ENCODE data around the gene ACAA2.

Gene ACAA2

DNA sequence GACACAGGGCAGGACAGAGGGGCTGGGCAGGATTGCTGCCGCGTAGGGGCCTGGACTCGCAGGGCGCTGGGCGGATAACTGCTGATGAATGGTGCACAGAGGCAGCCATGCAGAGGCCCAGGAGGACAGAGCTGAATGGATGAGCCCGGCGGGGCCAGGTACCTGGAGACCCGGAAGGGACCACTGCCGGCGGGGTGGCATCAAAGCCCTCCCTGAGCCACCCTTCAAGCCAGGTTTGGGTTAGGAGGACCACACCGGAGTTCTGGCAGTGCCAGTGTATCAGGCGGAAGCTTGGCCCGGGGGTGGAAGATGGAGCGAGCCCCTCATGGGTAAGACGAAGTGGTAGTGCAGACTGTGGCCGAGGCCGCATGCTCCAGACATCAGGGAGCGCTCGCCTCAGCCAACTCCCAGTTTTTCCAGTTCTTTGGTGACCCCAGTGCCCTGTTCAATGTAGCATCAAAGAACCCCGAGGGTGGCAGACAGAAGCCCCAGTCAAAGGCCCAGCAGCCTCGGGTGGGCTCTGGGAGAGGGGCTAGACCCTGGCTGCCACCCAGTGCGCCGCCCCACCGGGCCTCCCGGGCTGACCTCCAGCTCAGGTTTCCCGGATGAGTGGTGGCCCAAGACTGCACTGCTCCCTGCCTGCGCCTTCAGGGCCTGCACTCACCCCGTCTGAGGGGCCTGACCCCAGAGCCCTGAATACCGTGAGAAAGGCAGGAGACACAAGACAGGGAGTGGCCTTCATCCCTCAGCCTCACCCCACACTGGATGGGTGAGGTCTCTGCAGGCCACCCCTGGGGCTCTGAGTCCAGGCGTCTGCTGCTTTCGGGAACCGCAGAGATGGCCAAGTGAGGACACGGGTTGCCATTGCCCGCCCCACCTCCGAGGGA is 50.9 kb downstream of the ACAA2 start:
- DNase-seq: no peak

- no peak for DNase-seq
These were observed 51.6 kb downstream of the ACAA2 start for GRCh38 chr18:49761771-49762170.

- no peak for DNase-seq
These were observed 55.1 kb downstream of the ACAA2 start for GRCh38 chr18:49758263-49758610.

- DNase-seq: no peak
These were observed 55.6 kb downstream of the ACAA2 start for GRCh38 chr18:49757513-49758262.

DNA sequence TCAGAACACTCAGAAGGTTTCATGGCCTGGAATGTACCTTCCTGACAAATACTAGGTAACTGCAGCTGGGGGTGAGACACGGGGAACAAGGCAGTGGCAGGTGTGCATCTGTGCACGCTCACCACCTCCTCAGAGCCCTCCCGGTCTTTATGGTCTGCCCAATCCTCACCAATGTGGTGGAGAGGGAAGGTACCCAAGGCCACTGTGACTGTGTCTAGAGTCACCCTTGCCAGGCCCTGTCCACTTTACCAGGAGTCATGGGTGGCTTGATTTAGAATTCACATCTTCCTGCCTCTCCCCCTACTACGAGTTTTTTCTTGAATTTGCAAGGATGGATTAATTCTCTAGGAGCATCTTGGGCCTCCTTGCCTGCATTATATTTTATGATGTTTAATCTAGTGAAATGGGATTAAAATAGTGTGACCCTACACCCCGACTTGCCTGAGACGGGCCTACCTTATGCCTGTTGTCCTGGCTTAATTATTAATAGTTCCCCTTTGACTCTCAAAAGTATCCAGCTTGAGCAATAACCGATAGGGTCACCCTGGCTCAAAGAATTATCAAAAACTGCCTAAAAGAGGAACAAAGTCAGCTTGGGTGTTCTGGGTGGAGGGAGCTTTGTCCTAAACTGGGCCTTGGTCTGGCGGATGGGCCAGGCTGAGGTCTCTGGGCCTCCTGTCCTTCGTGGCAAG is 56.5 kb downstream of the ACAA2 start:
- DNase-seq: no peak

DNA sequence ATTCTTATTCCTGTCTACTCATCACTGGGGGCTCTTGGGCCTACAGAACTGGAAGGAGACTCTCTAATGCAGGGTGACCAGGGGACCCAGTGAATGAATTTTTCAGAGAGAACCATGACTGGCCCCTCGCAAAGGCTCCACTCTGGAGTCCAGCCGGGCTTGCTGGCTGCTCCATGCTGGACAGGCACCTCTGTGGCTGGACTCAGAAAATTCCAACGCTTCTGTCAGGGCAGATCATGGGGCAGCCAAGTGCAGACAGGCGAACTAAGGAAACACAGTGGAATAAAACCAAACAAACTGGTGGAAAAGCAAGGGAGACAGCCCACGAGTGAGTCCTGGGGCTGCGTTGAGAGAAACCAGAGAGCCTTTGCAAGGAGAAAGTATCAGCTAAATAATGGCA is 57.2 kb downstream of the ACAA2 start:
- DNase-seq: no peak

DNA sequence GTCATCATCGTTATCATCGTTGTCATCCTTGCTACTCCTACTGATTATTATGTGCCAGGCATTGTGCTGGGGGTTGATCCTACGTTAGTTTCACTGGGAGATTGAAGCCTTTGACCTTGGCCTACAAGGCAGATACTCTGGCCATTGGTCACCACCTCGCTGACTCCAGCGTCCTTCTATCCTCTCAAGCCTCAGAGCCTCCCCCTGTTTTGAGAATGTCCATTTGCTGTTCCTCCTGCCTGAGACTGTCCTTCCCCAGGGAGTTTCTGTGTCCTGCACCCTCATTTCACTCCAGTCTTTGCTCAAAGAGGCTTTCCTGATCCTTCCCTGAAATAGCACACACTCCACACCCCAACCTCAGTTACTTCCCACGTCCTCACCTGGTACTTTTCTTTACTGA is 57.8 kb downstream of the ACAA2 start:
- DNase-seq: no peak

DNA sequence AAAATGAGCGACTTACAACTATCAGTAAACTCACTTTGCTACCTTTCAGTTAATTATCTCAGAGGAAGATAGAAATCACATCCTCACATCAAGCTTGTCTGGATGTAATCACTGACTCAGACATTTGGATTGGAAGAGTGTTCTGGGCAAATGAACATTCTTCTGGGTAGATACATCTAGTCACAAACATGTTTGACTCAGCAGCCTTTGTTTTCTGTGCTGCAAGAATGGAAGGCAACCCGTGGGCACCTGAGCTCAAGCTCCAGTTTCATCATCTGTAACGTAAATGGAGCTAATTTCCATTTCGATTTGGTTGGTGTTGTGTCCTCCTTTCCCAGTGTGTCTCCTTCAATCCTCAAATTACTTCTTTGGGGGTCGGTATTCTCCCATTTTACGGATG is 58.5 kb downstream of the ACAA2 start:
- no peak for DNase-seq

GRCh38 chr18:49753643-49754042 is 59.7 kb downstream of the ACAA2 start:
- DNase-seq: no peak

GRCh38 chr18:49752095-49752457 is 61.3 kb downstream of the ACAA2 start:
- DNase-seq: no peak

DNA sequence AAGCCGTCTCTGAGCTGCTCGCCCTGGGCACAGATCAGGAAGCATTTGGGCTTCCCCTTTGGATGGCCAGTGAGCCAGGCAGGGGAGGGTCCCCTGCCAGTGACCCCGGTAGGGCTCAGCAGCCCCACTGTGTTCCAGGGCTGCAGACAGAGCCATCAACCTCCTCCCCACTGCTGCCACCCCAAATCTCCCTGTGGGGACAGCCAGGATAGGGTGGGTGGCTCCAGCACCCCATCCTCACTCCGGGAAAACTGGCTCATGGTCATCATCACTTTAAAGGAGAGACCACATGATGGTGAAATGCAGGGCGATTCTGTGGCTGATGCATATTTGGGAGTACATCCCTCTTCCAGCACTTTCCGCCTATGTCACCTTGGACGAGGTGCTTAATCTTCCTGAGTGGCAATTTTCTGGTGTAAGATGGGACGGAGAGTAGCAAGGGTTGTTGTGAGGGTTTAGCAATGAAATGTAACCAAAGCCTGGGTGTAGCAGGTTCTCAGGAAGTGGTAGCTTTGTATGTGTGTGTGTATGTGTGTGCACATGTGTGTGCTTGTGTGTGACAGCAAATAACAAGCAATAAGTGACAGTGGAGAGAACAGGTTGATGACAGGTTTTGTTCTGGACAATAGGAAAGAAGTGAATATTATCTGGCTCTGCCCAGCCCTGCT is 61.8 kb downstream of the ACAA2 start:
- no peak for DNase-seq

DNA sequence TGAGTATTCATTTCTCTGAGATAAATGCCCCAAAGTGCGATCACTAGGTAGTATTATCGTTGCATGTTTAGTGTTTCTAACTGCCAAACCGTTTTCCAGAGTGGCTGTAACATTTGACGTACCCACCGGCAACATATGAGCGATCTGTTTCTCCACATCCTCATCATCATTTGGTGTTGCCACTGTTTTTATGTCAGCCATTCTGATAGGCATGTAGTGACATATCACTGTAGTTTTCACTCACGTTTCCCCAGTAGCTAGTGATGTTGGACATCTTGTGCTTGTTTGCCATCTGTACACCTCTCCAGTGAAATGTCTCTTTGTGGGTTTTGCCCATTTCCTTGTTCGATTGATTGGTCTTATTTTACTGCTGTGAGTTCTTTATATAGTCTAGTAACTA is 63.8 kb downstream of the ACAA2 start:
- no peak for DNase-seq

GRCh38 chr18:49747876-49748275 is 65.5 kb downstream of the ACAA2 start:
- DNase-seq: no peak

- DNase-seq: no peak
These were observed 68.0 kb downstream of the ACAA2 start for GRCh38 chr18:49745045-49746014.

DNA sequence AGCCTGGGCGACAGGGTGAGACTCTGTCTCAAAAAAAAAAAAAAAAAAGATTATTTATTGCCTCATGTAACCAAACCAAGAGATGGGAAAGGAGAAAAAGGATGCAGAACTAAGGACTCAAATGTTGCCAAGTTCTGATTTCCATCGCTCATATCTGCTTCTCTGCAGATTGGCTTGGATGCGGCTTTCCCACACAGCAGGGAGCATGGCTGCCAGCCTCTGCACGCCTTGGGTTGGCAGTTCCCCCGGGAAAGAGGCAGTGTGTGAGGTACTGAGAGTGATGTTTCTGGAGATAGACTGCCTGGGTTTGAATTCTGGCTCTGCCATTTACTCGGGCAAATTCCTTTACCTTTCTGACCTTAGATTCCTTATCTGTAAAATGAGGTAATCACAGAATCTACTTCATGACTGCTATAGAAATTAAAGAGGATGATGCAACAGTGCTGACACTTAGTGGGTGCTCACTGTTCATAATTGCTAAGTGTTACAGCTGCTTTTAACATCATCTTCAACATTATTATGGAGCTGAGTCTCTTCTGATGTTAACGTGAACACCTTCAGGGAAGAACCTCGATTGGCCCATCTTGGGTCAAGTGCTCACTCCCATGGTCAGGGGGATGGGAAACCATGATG is 68.8 kb downstream of the ACAA2 start:
- no peak for DNase-seq

DNA sequence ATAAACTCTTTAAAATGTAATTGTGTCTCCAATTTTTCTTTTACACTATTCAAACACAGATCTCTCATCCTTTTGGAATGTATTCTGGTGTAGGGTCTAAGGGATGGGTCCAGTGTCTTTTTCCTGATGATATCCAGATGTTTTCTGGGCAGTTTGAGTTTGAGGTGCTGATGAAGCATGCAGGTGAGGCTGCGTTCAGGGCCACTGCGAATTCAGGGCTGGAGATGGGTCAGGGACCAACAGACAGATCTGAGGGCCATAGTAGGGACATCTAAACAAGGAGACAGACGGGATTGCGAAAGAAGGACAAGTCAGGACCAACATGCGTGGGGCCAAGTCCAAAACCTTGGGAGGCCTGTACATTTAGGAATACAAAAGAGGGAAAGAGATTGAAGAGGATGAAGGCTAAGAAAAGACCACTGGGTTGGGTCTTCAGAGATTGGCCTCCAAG is 70.2 kb downstream of the ACAA2 start:
- no peak for DNase-seq

DNA sequence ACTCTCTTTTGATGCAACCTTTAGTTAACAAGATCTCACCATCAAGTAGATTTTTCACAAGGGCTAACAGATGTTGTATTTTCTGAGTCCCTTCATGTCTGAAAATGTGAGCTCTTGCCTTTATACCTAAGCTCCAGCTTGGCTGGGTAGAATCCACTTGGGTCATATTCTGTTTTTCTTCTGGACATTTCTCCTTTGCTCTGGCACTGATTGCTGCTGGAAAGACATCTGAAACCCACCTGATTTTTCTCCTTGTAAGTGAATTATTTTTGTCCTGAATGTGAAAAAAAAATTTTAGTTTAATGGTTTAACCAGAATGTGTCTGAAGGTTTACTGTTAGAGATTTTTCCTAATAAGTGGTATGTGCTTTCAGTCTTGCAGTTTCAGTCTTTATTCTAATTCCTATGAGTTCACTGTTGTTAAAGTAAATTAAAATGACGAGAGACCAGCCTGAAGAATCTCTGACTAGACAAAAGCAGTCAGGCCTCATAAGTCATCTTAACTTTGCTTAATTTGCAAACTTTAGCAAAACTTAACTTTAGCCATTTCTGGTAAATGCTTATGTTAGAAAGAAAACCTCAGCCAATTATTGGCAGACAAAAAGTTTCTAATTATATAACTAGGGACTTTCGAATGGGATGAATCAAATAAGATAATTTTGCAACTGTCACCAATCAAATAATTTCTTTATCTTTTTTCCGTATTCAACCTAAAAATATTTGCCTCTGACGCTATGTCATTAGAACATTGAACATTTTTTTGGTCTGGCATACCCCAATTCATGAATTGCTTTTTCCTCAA is 70.8 kb downstream of the ACAA2 start:
- DNase-seq: no peak

GRCh38 chr18:49739275-49739674 is 74.1 kb downstream of the ACAA2 start:
- DNase-seq: no peak

GRCh38 chr18:49738721-49739120 is 74.6 kb downstream of the ACAA2 start:
- no peak for DNase-seq

DNA sequence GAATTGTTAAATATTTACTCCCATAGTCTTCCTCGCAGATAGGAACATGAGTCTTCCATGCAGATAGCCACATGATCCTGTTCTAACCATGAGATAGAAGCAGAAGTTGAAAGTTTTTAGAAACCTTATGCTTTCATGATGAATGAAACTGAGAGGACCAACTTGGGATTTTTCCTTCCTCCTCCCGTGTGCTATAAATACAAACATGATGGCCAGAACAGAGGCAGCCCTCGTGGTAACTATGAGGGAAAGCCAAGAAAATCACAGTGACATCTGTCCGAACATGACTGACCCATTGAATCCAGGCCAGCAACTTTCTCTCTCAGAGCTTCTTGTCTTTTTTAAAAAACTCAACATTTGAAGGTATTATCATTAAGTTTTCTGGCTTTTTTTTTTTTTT is 78.5 kb downstream of the ACAA2 start:
- no peak for DNase-seq
